Epithelial cell of prostate (primary cell): ENCODE results near the gene FNDC1.

Experiments
- DNase-seq: peaks from one replicate; pipeline ENCODE4 v3.0.0-alpha.2; 2011; ENCODE audit warnings: low read depth, low spot score
- H3K27ac ChIP-seq: fragments of 450-650 bp; 2 replicates; pipeline ENCODE4 v1.5.1; 2017; ENCODE audit warnings: mild to moderate bottlenecking

Gene FNDC1

DNA sequence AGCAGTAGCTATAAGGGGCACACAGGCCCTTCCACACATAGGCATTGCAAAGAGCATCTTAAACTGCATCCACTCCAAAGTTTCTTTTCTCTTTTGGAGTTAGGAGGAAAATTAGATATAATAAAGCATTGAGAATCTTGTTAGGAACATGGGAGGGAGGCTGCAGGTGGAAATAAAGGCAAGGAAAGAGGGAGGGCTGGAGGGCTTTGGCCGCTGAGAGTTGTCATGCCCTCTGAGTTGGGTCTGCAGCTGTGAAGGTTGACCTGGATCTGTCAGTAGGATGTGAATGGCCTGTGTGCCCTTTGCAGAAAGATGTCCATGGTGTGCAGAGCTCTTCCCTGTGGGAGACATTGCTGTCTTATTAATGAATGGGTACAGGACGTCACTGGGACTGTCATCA is 134.0 kb downstream of the FNDC1 start:
- H3K27ac ChIP-seq = no peak overlapping the region
- no peak for DNase-seq

DNA sequence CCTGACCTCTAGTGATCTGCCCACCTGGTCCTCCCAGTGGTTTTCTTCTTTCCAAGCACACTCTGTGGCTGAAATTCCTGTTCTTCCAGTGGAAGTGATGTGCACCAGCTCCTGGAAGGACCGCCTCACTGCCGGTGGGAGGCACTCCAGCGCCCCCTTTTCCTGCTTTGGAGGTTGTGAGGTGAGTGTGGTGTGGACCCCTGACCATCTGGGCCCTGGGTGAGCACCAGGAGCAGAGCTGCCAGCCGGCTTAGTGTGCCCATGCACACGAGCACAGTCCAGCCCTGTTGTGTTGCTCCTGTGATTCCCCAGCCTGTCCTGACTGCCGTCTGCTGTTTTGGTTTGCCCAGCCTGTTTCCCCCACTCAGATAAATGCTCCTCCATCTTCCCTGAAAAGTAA is 134.6 kb downstream of the FNDC1 start:
- DNase-seq = no peak

DNA sequence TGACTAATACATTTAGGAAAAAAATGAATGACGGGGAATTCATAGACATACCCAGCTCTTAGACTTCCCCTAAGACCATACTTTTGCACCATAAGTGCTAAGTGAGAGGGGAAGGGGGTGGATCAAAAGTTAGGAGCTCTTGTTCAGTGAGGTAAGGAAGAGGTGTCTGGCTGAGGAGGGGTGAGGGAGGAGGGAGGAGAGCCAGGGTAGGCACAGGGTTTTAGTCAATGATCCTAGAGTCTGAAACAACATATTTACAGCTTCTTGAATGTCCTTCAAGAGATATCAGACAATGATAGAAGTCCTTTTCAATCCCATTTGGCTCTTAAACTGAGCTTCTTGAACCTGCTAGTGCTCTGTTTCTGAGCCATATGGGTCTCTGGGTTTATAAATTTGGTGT is 135.4 kb downstream of the FNDC1 start:
- no peak overlapping the region for H3K27ac ChIP-seq
- DNase-seq = no peak

More for the DNA sequence above, 134.6 kb downstream of the FNDC1 start:
- H3K27ac ChIP-seq = no peak overlapping the region

DNA sequence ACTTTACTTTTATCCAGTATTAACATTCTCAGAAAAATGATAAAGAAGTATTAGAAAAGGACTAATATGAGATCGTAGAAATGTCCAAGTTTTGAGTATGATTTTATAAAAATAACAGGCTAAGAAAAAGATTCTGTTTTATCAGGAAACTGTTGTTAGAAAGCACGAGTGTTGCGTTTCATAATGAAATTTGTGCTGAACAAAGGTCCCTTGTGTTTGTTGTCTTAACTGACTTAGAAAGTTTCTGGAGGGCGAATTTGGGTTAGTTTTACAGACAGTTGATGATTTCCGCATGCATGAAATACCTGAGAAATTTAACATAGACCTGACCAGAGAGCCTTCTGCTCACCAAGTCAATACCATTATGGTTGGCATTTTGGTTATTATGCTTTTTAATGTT is 136.0 kb downstream of the FNDC1 start:
- no peak overlapping the region for H3K27ac ChIP-seq
- DNase-seq = no peak

DNA sequence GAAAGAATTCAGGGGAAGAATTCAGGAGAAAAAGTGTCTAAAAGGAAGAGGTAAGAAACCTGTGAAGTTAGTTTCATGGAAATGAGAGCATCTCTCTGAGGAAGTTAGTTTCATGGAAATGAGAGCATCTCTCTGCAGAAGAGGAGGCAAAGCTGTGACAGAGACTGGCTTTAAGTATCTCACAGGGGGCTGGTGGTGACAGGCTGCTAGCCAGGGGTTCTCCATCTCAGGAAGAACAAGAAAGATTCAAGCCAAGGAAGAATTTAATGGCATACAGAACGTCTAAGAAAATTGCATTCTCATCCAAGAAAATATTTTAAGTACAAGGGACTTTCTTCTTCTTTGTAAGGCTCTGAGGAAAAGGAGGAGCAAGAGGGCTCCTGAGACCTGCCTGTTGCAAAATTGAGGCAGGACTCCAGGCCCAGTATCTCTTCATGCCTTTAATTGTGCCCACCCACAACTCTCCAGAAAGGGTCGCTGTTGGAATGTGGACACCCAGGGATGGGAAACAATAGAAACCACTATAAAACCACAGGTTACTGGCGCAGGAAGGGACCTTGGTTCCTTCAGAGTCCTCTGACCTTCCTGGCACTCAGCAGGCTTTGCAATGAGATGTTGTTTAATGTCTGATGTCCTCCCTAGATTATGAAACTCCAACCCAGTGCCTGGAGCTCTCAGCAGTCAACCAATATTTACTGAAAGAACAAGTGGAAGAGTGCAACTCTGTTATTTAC is 136.8 kb downstream of the FNDC1 start:
- no peak overlapping the region for H3K27ac ChIP-seq
- no peak for DNase-seq

DNA sequence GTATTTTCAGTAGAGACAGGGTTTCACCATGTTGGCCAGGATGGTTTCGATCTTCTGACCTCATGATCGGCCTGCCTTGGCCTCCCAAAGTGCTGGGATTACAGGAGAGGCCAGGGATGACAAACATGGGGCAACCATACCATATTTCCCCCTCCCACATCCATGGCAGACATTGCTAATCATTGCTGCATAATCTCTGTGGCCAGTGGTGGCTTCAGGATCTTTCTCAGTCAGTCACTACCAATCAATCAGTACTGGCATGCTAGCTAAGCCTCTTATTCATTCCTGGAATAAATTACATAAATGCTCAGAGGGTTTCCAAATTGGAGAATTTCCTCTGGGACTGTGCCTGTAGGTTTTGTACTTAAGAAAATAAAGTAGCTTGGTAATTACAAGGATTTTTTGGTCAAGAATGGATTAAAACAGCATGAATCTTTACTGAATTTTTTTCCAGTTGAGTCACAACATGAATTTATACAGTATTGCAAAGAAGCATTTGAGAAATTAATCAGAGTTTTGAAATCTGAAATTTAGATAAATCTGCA is 138.1 kb downstream of the FNDC1 start:
- no peak for DNase-seq
- no peak overlapping the region for H3K27ac ChIP-seq

DNA sequence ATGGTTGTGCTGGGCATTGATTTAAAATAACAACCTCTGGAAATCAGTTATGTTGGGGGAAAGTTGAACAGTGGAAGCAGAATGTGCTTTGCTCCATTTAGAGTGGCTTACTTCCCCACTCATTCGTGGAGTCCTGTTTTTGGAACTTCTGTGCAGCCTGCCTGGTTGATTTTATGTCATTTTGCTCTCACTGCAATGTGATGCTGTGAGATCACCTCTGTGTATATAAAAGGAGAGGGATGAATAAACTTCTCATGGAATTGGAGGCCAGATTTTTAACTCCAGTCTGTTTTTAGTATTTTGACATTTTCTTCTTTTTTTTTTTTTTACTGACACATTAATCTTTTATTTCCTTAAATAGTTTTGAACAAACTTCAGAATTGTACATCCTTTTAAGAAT is 139.0 kb downstream of the FNDC1 start:
- no peak overlapping the region for H3K27ac ChIP-seq
- no peak for DNase-seq

DNA sequence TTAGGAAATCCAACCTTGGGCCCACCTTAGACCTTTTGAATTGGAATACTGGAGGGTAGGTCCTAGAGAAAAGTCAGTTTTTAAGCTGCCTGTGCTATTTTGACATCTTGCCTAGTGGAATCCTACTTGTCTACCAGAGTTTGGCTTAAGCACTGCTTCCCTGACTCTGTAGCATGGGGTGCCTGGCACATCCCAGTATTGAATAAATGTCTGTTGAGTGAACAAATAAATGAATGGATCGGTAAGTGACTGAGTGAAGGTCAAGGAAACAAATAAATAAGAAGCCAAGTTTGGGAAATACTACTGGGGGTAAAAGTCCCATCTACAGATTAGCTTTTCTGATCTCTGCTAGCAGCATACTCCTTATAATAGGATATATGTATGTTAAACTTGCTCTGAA is 140.5 kb downstream of the FNDC1 start:
- DNase-seq = no peak
- no peak overlapping the region for H3K27ac ChIP-seq

DNA sequence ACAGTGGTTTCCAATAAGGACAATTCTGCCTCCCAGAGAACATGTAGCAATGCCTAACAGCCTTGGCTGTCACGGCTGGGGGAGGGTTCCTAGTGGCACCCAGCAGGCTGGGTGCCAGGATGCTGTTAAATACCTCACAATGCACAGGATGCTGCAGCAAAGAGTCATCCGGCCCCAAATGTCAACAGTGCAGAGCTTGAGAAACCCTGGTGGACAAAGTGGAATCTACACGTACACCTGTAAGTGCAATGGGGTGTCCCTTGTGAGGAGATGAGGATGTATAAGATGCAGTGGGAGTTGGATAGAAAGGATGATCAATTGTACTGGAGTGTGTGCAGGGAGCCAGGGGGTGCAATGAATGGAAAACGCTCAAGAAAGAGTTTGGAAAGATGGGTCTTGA is 142.4 kb downstream of the FNDC1 start:
- no peak overlapping the region for H3K27ac ChIP-seq
- peak; percentile 16 for DNase-seq

DNA sequence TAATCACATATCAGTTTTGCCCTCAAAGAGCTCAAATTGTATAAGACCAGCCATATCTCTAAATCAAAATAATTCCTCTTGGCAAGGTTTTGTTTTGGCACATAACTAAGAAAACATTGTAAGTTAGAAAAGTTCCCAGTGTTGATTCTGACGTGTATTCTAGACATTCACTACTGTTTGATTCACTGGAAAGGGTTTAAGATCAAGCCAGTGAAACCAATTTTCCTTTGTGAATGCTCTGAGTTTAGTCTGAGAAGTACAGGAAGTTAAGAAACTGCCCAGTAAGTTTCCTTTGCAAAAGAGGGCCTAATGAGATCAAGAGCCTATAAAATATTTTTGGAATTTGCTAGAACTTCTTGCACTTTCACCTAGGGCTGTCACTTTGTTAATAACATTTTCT is 143.0 kb downstream of the FNDC1 start:
- no peak overlapping the region for H3K27ac ChIP-seq
- DNase-seq = no peak

DNA sequence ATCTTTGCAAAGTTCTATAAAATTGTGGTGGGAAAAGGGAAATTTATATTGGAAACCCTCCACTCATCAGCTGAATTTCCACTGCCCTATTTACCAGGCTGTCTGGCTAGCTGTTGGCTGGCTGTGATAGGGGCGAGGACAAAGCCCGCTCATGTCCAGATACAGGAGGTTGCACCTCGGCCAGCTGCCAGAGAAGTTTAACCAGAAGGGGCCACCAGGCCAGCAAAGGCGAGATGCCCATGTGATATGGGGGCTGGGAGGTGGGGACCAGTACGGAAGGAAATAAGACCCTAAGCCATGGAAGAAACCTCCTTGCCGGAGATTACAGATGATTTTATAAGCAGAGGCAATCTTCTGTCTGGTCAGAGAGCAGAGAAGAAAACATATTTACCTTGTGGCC is 143.8 kb downstream of the FNDC1 start:
- no peak for DNase-seq
- no peak overlapping the region for H3K27ac ChIP-seq

DNA sequence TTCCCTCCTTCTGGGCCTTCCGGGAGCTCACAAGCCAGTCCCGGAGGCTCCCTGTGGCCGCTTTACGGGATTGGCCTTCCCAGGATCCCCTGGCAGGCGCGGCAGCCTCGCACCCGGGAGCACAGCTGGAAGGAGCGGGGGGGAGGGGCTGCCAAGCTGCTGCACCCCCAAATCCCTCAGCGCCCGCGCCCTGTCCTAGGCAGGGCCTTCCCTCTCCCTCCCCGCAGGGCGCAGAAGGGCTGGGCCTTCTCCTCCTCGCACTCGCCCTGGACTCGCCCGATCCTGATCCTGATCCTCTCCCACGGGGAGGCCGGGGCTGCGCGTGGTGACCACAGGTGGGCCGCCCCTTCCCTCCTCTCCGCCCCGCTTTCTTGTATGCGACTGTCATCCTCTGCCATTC is 146.4 kb downstream of the FNDC1 start:
- no peak overlapping the region for H3K27ac ChIP-seq
- DNase-seq = no peak

DNA sequence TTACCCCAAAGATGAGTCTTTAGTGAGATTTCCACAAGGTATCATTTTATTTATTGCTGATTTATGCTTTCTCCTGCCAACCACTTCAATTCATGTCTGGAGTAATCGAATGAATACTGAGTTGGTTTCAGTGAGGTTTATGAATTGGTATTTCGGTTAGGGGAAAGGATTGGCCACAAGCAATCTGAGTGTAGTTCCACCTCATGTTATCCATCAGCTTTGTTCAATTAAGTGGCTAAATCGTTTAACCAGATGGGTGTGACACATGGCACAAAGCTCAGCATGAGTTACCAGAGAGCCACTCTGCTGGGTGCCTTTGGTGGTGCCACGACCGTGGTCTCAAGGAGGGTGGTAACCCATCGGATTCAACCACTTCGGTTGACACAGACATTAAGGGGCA is 148.2 kb downstream of the FNDC1 start:
- H3K27ac ChIP-seq = no peak overlapping the region
- DNase-seq = no peak

DNA sequence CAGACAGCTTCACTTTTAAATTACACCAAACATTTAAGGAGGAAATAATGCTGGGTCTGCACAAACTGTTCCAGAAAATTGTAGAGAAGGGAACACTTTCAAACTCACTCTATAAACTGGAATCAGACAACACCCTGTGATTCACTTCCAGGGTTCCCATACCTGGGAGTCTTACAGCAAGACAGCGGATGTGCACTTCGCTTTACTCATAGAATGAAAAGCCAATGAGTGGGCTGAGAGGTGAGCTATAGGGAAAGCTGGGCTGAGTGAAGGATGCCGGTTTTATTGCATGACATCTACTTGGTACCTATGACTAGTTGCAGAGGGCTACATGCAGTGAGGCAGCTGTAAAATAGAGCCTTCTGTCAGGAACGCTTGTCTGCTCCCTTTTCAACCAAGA is 152.1 kb downstream of the FNDC1 start:
- H3K27ac ChIP-seq = no peak overlapping the region
- DNase-seq = no peak
